Measurements from ENCODE around the gene SYN1. TPM values are rescaled to one million over a fixed set of nuclear protein-coding genes. Genes with fewer than 3 reads are reported as not detected.
A peak's percentile ranks its signal among the peaks of the same experiment; 100 is the strongest.

The SYN1 gene
- total RNA-seq, 1 donor from 2014 or later: 2.9 TPM

- no peak for DNase-seq (ENCODE audit: low spot score)
- peaks cover 3% of the 10 kb centered on the region for H3K36me3 Mint-ChIP-seq (ENCODE audit: low read depth, unreplicated experiment)
- peaks cover 10% of the 10 kb centered on the region for H3K4me1 Mint-ChIP-seq (ENCODE audit: unreplicated experiment)
- no peaks in the 10 kb centered on the region for H3K9me3 Mint-ChIP-seq (ENCODE audit: unreplicated experiment)
- peaks cover 3% of the 10 kb centered on the region for H3K27me3 Mint-ChIP-seq (ENCODE audit: unreplicated experiment)
- H3K27ac Mint-ChIP-seq (ENCODE audit: unreplicated experiment): peak within 1 kb of the TSS; percentile 36
- no peak within 1 kb of the TSS for H3K4me3 Mint-ChIP-seq (ENCODE audit: unreplicated experiment)
- TF ChIP-seq CTCF (IDR thresholded peaks at IDR 0.05; ENCODE audit: unreplicated experiment): no peak
These were observed 10.0 kb upstream of the SYN1 start, which contains the start of gene CFP for GRCh38 chrX:47629419-47630200. TSS of gene CFP (minus strand) at chrX:47629930. CDS start at chrX:47629844, 86 bp downstream.

- peak overlapping the region; percentile 36 for H3K27ac Mint-ChIP-seq (ENCODE audit: unreplicated experiment)
- no peak for DNase-seq (ENCODE audit: low spot score)
- H3K4me1 Mint-ChIP-seq (ENCODE audit: unreplicated experiment): peaks cover 10% of the 10 kb centered on the region
- peaks cover 3% of the 10 kb centered on the region for H3K27me3 Mint-ChIP-seq (ENCODE audit: unreplicated experiment)
- H3K4me3 Mint-ChIP-seq (ENCODE audit: unreplicated experiment): no peak overlapping the region
- TF ChIP-seq CTCF (IDR thresholded peaks at IDR 0.05; ENCODE audit: unreplicated experiment): no peak
- H3K36me3 Mint-ChIP-seq (ENCODE audit: low read depth, unreplicated experiment): peaks cover 7% of the 10 kb centered on the region
- H3K9me3 Mint-ChIP-seq (ENCODE audit: unreplicated experiment): no peaks in the 10 kb centered on the region
These were observed 9.3 kb upstream of the SYN1 start for GRCh38 chrX:47628982-47629381.

GRCh38 chrX:47625365-47625764, 5.7 kb upstream of the SYN1 start:
- Mint-ChIP-seq H3K27ac (ENCODE audit: unreplicated experiment) (no peak overlapping the region), H3K36me3 (ENCODE audit: low read depth, unreplicated experiment) (peaks cover 7% of the 10 kb centered on the region), H3K4me1 (ENCODE audit: unreplicated experiment) (peaks cover 10% of the 10 kb centered on the region), H3K9me3 (ENCODE audit: unreplicated experiment) (no peaks in the 10 kb centered on the region), H3K4me3 (ENCODE audit: unreplicated experiment) (peak overlapping the region; percentile 65), H3K27me3 (ENCODE audit: unreplicated experiment) (peaks cover 3% of the 10 kb centered on the region)
- TF ChIP-seq CTCF (IDR thresholded peaks at IDR 0.05; ENCODE audit: unreplicated experiment): no peak
- no peak for DNase-seq (ENCODE audit: low spot score)

- Mint-ChIP-seq H3K4me3 (ENCODE audit: unreplicated experiment) (peak overlapping the region; percentile 88), H3K36me3 (ENCODE audit: low read depth, unreplicated experiment) (peaks cover 7% of the 10 kb centered on the region), H3K27ac (ENCODE audit: unreplicated experiment) (no peak overlapping the region), H3K4me1 (ENCODE audit: unreplicated experiment) (no peaks in the 10 kb centered on the region), H3K9me3 (ENCODE audit: unreplicated experiment) (no peaks in the 10 kb centered on the region), H3K27me3 (ENCODE audit: unreplicated experiment) (peaks cover 4% of the 10 kb centered on the region)
- no peak for TF ChIP-seq CTCF (IDR thresholded peaks at IDR 0.05; ENCODE audit: unreplicated experiment)
- DNase-seq (ENCODE audit: low spot score): peak; percentile 51
These were observed 3.9 kb upstream of the SYN1 start for GRCh38 chrX:47623540-47624027.

- H3K4me1 Mint-ChIP-seq (ENCODE audit: unreplicated experiment): no peaks in the 10 kb centered on the region
- H3K9me3 Mint-ChIP-seq (ENCODE audit: unreplicated experiment): no peaks in the 10 kb centered on the region
- no peak for TF ChIP-seq CTCF (IDR thresholded peaks at IDR 0.05; ENCODE audit: unreplicated experiment)
These were observed 2.2 kb upstream of the SYN1 start for GRCh38 chrX:47621851-47622250.

More at GRCh38 chrX:47621851-47622250, 2.2 kb upstream of the SYN1 start:
- Mint-ChIP-seq H3K4me3 (ENCODE audit: unreplicated experiment) (no peak overlapping the region), H3K36me3 (ENCODE audit: low read depth, unreplicated experiment) (peaks cover 7% of the 10 kb centered on the region), H3K27me3 (ENCODE audit: unreplicated experiment) (peaks cover 11% of the 10 kb centered on the region), H3K27ac (ENCODE audit: unreplicated experiment) (no peak overlapping the region)
- no peak for DNase-seq (ENCODE audit: low spot score)
